Stimulated activated CD8-positive, alpha-beta memory T cell treated with anti-CD3 and anti-CD28 coated beads, Interleukin-4, amount 100 ng/mL, for 48 hours (primary cell): ENCODE results near the gene IFTAP.

ENCODE experiments used
- DNase-seq: peaks from one replicate; pipeline ENCODE4 v3.0.0-alpha.2; 2020

The IFTAP gene

DNA sequence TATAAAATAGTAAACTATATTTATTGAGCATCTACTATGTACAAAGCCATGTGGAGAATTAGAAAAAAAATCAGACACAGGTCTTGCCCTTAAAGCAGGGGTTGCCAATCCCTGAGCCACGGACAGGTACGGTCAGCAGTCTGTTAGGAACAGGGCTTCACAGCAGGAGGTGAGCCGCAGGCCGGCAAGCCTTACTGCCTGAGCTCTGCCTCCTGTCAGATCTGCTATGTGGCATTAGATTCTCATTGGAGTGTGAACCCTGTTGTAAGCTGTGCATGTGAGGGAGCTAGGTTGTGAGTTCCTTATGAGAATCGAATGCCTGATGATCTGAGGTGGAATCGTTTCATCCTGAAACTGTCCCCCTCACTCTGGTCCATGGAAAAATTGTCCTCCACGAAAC is 5.9 kb downstream of the IFTAP start:
- DNase-seq: no peak

- DNase-seq: no peak
These were observed 6.9 kb downstream of the IFTAP start for GRCh38 chr11:36601155-36601554.

DNA sequence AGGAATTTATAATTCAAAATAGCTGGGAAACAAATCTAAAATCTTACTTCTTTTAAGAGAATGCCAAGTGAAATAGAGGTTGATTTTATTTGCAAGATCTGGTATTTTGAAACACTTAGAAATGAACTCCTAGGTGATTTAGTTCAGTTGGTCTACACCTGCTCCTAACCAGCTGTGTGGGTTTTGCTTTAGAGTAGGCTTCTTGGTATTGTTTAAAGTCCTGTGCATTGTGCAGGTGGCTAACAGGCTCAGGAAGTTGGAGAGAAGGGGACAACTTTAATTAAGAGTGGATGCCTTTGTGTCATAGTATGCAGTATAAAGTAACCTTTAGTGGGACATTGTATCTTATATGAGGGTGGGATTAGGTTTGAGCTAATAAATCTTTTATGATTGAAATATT is 7.8 kb downstream of the IFTAP start:
- DNase-seq: no peak

GRCh38 chr11:36605221-36606216 is 11.2 kb downstream of the IFTAP start:
- DNase-seq: no peak

GRCh38 chr11:36608491-36609199 is 14.3 kb downstream of the IFTAP start:
- DNase-seq: no peak

DNA sequence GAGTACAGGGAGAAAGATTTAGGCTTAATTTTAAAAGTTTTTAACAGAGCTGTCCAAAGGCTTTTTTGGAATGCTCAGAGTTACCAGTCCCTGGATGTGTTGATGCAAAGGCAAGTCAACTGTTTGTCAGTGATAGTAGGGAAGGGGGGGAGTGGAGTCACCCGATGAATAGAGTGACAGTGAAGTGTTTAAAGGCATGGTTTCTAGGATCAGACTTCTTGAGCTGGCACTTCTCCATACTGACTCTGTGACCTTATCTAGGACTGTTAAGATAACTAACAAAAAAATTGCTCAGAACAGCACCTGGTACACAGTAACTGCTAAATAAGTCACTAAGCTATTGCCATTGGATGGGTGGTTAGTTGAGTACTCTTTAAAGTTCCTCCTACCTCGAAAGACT is 15.1 kb downstream of the IFTAP start:
- no peak for DNase-seq

DNA sequence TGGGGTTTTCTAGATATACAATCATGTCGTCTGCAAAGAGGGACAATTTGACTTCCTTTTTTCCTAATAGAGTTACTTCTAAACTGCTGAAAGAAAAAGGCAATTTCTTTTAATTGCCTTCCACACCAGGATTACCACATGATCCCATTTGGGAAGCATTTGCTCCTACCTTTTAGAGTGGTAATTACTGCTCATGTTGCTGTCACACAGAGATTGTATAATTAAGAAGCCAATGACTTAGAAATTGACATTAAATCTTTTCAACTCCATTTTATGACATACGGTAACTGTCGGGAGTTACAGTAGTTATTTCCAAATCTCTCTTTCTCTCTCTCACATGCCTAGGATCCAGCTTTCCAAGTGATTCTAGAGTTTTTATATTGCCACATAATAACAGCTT is 21.5 kb downstream of the IFTAP start:
- no peak for DNase-seq

DNA sequence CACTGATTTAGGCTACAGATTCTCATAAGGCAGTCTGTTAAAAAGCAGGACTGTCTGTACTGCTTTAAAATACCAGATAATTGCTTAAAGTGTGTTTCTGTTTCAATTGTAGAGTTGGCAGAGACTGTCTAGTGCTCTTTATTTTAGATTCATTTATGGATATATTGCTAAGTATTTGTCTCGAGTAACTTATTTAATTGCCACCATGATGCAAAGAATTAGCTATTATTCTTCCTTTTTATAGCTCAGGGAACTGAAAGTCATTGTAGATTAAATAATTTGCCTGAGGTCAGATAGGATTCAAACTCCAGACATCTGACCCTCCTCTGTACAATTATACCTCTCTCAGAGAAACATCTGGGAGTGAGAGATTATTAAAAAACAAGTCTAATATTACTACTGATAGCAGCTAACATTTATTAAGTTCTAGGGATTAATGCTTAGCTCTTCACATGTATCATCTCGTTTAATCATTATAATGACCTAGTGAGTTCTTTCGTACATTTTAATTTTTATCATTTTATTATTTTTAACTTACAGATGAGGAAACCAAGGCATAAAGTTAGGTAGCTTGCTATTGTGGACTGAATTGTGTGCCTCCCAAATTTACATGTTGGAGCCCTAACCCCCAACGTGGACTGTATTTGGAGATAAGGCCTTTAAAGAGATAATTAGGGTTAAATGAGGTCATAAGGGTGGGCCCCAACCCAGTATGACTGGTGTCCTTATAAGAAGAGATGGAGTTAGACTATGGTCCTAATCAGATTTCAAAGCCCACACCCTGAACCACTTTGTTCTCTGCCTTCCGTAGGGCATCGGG is 23.5 kb downstream of the IFTAP start:
- DNase-seq: no peak

DNA sequence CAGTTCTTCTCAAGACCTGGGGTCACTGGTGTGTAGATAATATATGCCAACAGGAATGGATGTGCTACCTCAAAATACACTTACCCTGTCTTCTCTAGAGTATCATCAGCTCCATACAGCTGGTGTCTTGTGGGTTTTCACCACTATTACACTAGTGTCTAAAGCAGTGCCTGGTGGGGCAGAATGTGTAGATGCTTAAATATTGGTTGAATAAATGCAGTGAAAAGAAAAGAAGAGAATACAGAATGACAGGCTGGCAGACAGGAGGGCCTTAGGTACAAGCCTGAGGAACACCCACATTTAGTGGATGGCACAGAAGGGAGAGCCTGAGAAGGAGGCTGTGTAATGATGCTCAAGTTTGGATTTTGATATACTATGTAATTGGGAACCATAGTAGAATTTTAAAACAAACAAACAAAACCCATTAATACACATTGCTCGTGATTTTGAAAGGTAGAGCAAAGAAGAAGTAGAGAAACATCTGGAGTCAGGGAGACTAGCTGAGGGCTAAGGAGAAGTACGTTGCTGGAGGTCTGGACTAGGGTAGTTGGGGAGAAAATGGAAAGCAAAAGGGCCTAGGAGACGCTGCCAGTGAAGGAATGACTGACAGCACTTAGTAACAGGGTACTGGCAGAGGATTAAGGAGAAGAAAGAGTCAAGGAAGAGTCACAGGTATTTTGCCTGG is 24.2 kb downstream of the IFTAP start:
- DNase-seq: no peak

- no peak for DNase-seq
These were observed 25.2 kb downstream of the IFTAP start for GRCh38 chr11:36619502-36619901.

- DNase-seq: no peak
These were observed 25.9 kb downstream of the IFTAP start for GRCh38 chr11:36620246-36620645.

DNA sequence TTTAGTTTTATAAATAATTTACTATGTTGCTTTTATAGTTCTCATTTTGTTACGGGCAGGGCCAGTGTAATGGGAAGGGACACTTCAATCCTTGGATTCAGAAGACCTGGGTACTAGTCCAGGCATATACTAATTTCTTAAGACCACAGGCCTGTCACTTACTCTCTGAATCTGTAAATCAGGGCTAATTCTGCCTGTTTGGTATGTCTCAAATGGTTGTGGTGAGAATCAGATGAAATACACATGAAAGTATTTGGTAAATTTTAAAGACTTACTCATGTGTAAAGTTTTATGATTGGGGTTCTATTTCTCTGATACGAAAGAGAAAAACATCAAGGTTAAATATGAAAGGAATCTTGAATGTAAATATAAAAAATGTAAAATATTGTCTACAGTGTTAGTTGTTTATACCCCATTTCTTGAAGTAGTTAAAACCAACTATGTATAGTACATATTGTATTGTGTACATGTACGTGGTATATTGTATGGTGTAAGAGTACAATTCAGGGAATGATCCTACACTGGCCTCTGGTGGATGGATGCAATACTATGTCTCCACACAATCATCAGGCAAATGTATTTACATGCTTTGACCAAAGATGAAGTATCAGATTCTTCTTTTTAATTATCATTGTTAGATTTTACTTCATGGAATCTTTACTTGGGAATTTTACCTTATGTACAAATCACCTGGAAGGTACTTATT is 28.3 kb downstream of the IFTAP start:
- no peak for DNase-seq

DNA sequence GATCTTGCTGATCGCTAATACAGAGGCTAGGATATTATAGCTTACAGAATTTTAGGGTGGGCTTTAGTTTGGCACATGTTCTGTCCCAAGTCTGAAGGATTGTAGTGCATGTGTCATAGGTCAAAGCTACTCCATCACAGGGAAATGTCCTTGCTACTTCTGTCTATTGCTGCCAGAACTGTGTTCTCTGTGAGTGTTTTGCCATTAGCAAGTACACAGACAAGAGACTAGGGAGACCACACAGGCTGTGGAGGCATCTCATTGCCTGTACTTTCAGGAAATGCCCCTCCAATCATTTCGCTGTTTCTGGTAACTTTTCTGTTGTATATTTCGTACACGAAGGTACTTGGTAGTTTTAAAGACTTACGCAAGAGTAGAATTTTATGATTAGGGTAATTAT is 29.2 kb downstream of the IFTAP start:
- no peak for DNase-seq

DNA sequence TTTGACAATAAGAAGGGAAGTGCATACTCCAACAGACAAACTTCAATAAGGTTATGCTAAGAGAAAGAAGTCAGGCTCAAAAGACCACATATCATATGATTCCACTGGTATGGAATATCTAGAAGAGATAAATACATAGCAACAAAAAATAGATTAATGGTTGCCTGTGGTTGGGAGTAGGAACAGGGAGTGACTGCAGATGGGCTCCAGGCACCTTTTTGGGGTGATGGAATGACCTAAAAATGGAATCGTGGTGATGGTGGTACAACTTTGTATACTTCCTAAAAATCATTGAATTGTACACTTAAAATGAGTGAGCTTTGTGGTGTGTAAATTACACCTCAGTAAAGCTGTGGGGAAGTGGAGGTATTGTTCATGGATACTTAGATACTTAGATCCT is 32.7 kb downstream of the IFTAP start:
- no peak for DNase-seq

GRCh38 chr11:36627471-36627870 is 33.2 kb downstream of the IFTAP start:
- DNase-seq: no peak

DNA sequence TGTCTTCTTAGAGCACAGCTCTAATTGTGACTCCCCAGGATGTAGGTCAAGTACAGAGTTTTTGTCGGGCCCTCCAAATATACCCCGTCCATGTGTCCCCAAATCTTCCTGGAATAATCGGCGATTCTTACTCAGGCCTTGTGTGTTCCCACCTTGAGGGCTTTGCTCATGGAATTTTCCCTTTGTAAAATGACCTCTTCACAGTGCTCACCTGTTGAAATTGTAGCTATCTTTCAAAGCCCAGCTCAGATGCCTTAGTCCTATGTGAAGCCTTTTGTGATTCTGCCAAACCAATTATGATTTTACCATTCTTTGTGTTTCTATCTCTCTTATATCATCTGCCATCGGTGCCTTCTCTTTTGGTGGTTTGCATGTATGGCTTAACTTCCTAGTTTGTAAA is 33.8 kb downstream of the IFTAP start:
- no peak for DNase-seq

DNA sequence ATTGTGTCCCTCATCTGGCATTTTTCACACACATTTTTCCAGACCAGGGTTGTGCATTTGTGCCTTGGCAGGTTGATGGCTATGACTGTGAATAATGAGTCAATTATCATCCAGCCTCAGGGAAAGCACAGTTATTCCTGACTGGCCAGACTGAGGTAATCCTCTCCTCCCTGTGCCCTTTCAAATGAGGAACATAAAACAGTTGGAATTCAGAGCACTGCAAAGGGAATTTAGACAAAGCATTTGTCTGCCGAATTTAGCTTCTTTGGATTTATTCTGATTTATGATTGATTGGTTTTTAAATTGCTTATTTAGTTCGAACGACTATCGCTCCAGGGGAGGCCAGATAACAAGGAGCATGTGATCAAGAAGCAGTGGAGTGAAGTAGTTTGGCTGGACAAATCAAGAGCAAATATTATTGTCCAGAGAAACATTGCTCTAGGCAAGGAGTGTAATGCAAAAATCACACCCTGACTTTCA is 34.5 kb downstream of the IFTAP start:
- no peak for DNase-seq

GRCh38 chr11:36631774-36632173 is 37.5 kb downstream of the IFTAP start:
- no peak for DNase-seq

GRCh38 chr11:36635066-36635862 is 41.0 kb downstream of the IFTAP start:
- DNase-seq: no peak

DNA sequence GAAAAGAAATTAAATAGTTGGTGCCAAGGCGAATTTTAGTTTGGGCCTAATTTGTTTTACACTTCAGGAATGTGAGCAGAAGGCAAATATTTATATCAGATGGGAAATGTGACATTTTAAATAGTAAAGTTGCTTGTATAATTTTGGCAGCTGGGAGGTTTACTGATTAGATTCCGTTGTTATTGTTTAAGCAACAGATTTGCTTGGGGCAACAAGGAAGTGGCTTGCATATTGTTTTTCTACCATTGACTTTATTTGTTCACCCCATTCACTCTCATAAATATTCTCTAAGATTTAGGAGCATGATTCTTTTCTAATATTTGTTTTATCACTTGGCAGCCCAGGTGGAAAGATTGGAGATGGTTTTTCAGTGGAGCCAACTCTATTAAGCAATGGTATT is 44.3 kb downstream of the IFTAP start:
- no peak for DNase-seq
